ENCODE measurements around the gene RERE. TPM values are rescaled to one million over a fixed set of nuclear protein-coding genes. Genes with fewer than 3 reads are reported as not detected.
A peak's percentile ranks its signal among the peaks of the same experiment; 100 is the strongest.

The RERE gene
- total RNA-seq, 4 donors from 2014 or later: 118 to 244 (median 131) TPM

- intact Hi-C loops (cut with DNase I): no loop called here
- WGBS, 2 donors: 90 to 94% methylated on average over 22 to 24 of the region's 24 CpGs
- peak in 1 of 2 donors; percentile 1 for DNase-seq
- Histone ChIP-seq H3K27ac (no peak overlapping the region), H3K4me1 (peaks cover 0 to 26% of the 10 kb centered on the region in 2 donors), H3K4me3 (replicated peaks in 1 of 3) (no peak overlapping the region), H3K27me3 (no peaks in the 10 kb centered on the region), H3K9me3 (no peaks in the 10 kb centered on the region), H3K36me3 (peaks cover 26 to 27% of the 10 kb centered on the region in 2 donors)
- TF ChIP-seq POLR2A (IDR thresholded peaks at IDR 0.05) (no peak), CTCF (IDR thresholded peaks at IDR 0.05) (no peak)
Observed at GRCh38 chr1:8350914-8351684, 466.3 kb downstream of the RERE start.

DNA sequence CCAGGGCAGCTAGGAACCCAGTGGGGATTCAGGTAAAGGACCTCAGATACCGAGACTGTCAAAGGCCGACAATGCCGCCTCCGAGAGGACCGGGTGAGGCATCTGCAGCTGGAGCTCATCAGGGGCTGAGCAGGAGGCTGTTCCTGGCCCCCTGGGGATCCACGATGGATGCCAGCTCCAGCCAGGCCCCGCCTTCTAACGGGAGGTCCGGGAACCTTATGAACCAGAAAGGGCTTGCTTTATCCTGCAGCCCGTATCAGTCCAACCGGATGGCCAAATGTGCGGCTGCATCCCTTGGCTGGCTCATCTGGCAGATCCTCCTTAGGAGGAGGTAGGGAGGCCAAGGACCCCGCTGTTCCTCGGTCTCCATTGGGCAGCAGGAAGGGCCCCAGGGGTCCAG is 467.5 kb downstream of the RERE start:
- intact Hi-C loops (cut with DNase I): no loop called here
- H3K9me3 ChIP-seq: no peaks in the 10 kb centered on the region
- DNase-seq: peak in 1 of 2 donors; percentile 9
- H3K4me1 ChIP-seq: peaks cover 0 to 26% of the 10 kb centered on the region in 2 donors
- TF ChIP-seq CTCF (IDR thresholded peaks at IDR 0.05) (no peak), POLR2A (IDR thresholded peaks at IDR 0.05) (no peak)
- no peak overlapping the region for H3K27ac ChIP-seq
- peaks cover 14 to 15% of the 10 kb centered on the region in 2 donors for H3K36me3 ChIP-seq
- H3K4me3 ChIP-seq (replicated peaks in 1 of 3): no peak overlapping the region
- 51 to 68% methylated on average over 11 to 14 of the region's 14 CpGs for WGBS, 2 donors
- no peaks in the 10 kb centered on the region for H3K27me3 ChIP-seq

GRCh38 chr1:8349473-8349865 is 468.0 kb downstream of the RERE start:
- Histone ChIP-seq H3K27ac (no peak overlapping the region), H3K9me3 (no peaks in the 10 kb centered on the region), H3K36me3 (peaks cover 9 to 11% of the 10 kb centered on the region in 2 donors), H3K4me3 (replicated peaks in 1 of 3) (no peak overlapping the region), H3K27me3 (no peaks in the 10 kb centered on the region), H3K4me1 (peaks cover 0 to 26% of the 10 kb centered on the region in 2 donors)
- WGBS, 2 donors: 83 to 91% methylated on average over 8 to 9 of the region's 9 CpGs
- intact Hi-C loops (cut with DNase I): no loop called here
- TF ChIP-seq CTCF (IDR thresholded peaks at IDR 0.05) (no peak), POLR2A (IDR thresholded peaks at IDR 0.05) (no peak)
- DNase-seq: no peak

DNA sequence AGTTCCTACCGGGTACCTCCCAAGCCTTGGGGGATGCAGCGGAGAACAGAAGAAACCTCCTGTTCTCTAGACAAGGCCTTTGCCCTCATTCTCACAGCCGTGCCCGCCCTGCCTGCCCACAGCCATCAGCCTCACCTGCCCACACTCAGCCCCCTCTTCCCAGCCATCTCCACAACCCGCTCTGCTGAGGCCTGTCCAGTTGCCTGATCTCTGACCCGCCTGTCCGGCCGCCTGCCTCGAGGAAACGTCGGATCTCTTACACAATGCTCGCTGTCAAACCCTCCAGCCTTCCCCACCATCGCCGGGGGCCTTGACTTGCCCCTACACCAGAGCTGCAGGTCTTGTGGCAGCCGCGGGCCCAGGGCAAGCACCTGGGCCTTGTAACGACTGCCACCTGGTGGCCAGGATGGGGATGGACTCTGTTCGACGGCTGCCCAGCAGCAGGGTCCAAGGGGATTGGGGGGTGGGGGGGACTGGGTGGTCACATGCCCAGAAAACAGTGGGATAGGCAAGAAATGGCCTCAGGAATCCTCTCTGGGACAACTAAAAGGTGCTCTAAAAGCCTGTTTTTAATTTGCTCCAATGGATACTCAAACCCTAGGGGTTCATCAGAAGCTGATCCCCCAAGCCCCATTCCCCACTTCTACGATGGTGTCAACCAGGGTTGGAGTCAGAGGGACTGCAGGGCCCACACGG is 468.5 kb downstream of the RERE start:
- 22 to 29% methylated on average over 17 to 21 of the region's 21 CpGs for WGBS, 2 donors
- Histone ChIP-seq H3K4me1 (peaks cover 0 to 25% of the 10 kb centered on the region in 2 donors), H3K9me3 (no peaks in the 10 kb centered on the region), H3K27me3 (no peaks in the 10 kb centered on the region), H3K36me3 (peaks cover 4 to 6% of the 10 kb centered on the region in 2 donors), H3K27ac (no peak overlapping the region), H3K4me3 (replicated peaks in 1 of 3) (no peak overlapping the region)
- intact Hi-C loops (cut with DNase I): no loop called here
- TF ChIP-seq POLR2A (IDR thresholded peaks at IDR 0.05) (no peak), CTCF (IDR thresholded peaks at IDR 0.05) (peak; percentile 68 to 94 (median 80))
- peak; percentile 62 to 69 for DNase-seq

All from thyroid gland (tissue), 4 donors.